HL-60 (cell line): ENCODE data around the gene CLSTN2.

ENCODE experiments used
- DNase-seq, 2 experiments: peaks; one replicate each; pipeline ENCODE4 v3.0.0-alpha.2; 2010 to 2020; ENCODE audit warnings: low read depth in 1 of 2, low spot score in 1 of 2
- H3K27ac ChIP-seq: fragments of 250-450 bp; sonication (Bioruptor Pico); replicated peaks from 2 replicates; pipeline ENCODE4 v1.5.1; 2020; ENCODE audit warnings: mild to moderate bottlenecking, moderate library complexity
- H3K27me3 ChIP-seq: fragments of 250-450 bp; sonication (Bioruptor Pico); 2 replicates; pipeline ENCODE4 v1.5.1; 2021; ENCODE audit warnings: mild to moderate bottlenecking, moderate library complexity; ENCODE audit not compliant: insufficient read depth, poor library complexity, severe bottlenecking
- H3K4me3 ChIP-seq: replicated peaks from 2 replicates; pipeline ENCODE4 v1.5.1; 2011; ENCODE audit warnings: mild to moderate bottlenecking, control low read depth, low read length; ENCODE audit not compliant: insufficient read depth
- GABPA ChIP-seq: IDR thresholded peaks from 2 replicates; pipeline ENCODE4 v1.6.1; 2012; ENCODE audit warnings: low read depth
- POLR2AphosphoS5 ChIP-seq: IDR thresholded peaks from 2 replicates; pipeline ENCODE4 v1.6.1; 2012; ENCODE audit warnings: low read depth
- SPI1 ChIP-seq: IDR thresholded peaks from 2 replicates; pipeline ENCODE4 v1.6.1; 2012; ENCODE audit warnings: low read depth, mild to moderate bottlenecking, borderline replicate concordance
- TF ChIP-seq, protein P1 (sequence below): IDR thresholded peaks from one replicate; pipeline ENCODE4 v1.5.1; 2011; ENCODE audit warnings: low read length, control low read depth, inconsistent platforms; ENCODE audit not compliant: insufficient read depth
- TF ChIP-seq, protein P2 (sequence below): IDR thresholded peaks from 2 replicates; pipeline ENCODE4 v1.6.1; 2012; ENCODE audit warnings: low read depth; ENCODE audit not compliant: insufficient replicate concordance

The CLSTN2 gene

DNA sequence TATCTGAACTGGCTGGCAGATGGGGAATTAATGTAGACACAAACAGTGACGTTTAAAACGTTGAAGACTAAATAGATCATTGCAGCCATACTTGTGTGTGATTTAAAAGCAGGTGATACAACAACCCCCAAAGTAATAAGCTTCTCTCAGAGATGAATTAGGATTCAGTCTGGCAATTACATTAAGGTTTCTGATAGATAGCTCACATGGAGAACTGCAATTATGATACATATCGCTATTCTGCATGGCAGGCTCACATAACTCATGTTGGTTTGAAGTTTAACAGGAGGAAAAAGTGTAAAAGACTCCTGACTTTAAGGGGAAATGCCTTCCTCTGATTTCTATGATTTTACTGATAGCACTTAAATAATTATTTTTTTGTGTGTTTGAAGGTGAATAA is 196.9 kb downstream of the CLSTN2 start:
- TF ChIP-seq, protein P1, sequence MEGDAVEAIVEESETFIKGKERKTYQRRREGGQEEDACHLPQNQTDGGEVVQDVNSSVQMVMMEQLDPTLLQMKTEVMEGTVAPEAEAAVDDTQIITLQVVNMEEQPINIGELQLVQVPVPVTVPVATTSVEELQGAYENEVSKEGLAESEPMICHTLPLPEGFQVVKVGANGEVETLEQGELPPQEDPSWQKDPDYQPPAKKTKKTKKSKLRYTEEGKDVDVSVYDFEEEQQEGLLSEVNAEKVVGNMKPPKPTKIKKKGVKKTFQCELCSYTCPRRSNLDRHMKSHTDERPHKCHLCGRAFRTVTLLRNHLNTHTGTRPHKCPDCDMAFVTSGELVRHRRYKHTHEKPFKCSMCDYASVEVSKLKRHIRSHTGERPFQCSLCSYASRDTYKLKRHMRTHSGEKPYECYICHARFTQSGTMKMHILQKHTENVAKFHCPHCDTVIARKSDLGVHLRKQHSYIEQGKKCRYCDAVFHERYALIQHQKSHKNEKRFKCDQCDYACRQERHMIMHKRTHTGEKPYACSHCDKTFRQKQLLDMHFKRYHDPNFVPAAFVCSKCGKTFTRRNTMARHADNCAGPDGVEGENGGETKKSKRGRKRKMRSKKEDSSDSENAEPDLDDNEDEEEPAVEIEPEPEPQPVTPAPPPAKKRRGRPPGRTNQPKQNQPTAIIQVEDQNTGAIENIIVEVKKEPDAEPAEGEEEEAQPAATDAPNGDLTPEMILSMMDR = no peak
- no peak overlapping the region for H3K4me3 ChIP-seq
- no peaks in the 10 kb centered on the region for H3K27me3 ChIP-seq
- no peak for DNase-seq
- H3K27ac ChIP-seq = no peak overlapping the region

DNA sequence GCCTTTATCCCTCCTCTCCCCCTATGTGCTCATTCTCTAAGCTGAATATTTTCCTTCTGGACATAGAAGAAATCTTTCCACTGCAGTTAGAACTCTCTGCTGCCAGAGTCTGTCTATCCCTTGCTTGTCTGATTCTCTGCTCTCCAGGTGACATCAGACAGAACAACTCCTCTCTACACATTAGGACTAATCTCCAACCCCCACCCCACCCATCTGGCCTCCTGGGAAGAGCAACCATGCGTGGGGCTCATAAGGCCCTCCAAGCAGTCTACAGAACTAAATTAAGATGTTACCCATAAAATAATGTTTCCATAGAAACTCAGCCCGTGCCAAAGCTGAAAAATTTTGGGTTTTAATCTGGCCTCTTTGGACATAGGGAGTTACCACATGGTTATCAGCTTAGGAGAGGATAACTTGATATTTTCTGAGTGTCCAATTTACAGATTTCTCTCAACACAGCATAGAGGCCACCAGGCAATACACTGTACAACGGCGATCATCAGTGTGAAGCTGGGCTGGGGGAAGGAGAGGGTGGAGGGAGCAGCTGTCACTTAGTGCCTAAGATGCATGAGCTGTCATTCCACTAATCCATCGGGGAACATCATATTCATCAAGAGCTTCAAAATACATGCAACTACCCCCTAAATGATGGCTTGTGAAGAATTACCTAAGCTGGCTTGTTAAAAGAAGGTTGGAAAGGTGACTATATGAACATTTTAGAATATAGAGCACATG is 199.4 kb downstream of the CLSTN2 start:
- H3K4me3 ChIP-seq = no peak overlapping the region
- H3K27me3 ChIP-seq = no peaks in the 10 kb centered on the region
- TF ChIP-seq POLR2AphosphoS5 (no peak), SPI1 (no peak)
- TF ChIP-seq, protein P1 = no peak
- DNase-seq = no peak
- no peak overlapping the region for H3K27ac ChIP-seq

DNA sequence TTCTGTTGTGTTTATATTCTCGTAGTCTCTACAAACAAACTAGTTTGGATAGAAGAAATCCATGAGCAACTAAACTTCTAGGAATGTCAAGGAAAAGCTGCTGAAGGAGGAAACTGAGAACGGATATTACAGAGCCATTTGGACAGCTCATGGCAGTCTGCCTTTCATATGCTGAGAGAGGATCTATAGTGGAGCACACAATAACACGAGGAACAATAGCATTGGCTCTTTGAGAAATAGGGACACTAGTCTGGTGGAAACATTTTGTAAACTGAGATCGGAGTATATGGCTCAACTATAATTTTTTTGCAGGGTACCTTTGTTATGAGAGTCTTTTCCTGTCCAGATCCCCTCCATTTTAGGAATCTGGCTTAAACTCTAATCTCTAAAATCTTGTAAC is 200.5 kb downstream of the CLSTN2 start:
- TF ChIP-seq POLR2AphosphoS5 (no peak), GABPA (no peak), SPI1 (no peak)
- TF ChIP-seq, protein P2, sequence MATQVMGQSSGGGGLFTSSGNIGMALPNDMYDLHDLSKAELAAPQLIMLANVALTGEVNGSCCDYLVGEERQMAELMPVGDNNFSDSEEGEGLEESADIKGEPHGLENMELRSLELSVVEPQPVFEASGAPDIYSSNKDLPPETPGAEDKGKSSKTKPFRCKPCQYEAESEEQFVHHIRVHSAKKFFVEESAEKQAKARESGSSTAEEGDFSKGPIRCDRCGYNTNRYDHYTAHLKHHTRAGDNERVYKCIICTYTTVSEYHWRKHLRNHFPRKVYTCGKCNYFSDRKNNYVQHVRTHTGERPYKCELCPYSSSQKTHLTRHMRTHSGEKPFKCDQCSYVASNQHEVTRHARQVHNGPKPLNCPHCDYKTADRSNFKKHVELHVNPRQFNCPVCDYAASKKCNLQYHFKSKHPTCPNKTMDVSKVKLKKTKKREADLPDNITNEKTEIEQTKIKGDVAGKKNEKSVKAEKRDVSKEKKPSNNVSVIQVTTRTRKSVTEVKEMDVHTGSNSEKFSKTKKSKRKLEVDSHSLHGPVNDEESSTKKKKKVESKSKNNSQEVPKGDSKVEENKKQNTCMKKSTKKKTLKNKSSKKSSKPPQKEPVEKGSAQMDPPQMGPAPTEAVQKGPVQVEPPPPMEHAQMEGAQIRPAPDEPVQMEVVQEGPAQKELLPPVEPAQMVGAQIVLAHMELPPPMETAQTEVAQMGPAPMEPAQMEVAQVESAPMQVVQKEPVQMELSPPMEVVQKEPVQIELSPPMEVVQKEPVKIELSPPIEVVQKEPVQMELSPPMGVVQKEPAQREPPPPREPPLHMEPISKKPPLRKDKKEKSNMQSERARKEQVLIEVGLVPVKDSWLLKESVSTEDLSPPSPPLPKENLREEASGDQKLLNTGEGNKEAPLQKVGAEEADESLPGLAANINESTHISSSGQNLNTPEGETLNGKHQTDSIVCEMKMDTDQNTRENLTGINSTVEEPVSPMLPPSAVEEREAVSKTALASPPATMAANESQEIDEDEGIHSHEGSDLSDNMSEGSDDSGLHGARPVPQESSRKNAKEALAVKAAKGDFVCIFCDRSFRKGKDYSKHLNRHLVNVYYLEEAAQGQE = no peak
- TF ChIP-seq, protein P1 = no peak
- Histone ChIP-seq H3K4me3 (no peak overlapping the region), H3K27me3 (no peaks in the 10 kb centered on the region), H3K27ac (no peak overlapping the region)
- DNase-seq = no peak

DNA sequence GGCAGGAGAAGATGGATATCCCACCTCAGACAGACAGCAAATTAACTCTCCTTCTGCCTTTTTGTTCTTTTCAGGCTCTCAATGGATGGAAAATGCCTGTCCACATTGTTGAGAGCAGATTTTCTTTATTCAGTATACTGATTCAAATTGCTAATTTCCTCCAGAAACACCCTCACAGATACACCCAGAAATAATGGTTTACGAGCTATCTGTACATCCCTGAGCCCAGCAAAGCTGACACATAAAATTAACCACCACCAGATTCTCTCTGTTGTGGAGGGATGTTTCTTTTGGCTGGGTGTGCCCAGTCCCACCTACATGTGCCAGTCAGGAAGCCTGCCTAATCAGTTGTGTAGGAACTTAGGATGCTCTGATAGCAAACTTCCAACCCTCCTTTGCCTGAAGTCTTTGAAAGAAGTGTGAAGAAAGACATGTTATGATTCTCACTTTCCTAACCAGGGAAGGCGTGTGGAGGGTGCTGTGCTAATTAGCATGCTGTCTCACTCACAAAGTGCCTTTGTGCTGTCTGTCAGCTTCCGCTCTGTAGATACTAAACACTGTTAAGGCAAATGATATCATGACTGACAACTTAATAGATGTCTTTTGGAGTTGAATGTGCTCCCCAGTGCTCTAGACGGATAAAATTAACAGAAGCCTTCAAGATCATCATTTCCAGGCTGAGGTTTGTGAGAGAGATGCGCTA is 208.5 kb downstream of the CLSTN2 start:
- TF ChIP-seq, protein P1 = no peak
- TF ChIP-seq SPI1 (no peak), GABPA (no peak), POLR2AphosphoS5 (no peak)
- TF ChIP-seq, protein P2 = no peak
- no peaks in the 10 kb centered on the region for H3K27me3 ChIP-seq
- H3K4me3 ChIP-seq = no peak overlapping the region

More for the DNA sequence above, 208.5 kb downstream of the CLSTN2 start:
- DNase-seq = no peak
- no peak overlapping the region for H3K27ac ChIP-seq
